Hematopoietic multipotent progenitor cell treated with erythropoietin and hydrocortisone succinate and interleukin-3 and kit ligand, for 15 days (in vitro differentiated cells): ENCODE results near the gene JAM2.
"Not testable (repeated sequence)": the region's sequence is repeated elsewhere in the genome, so short reads cannot be mapped to it uniquely, and the experiment has no call there.

Source experiments
- DNase-seq: peaks from one replicate; pipeline ENCODE4 v3.0.0-alpha.2; 2015; ENCODE audit warnings: low spot score

The JAM2 gene

DNA sequence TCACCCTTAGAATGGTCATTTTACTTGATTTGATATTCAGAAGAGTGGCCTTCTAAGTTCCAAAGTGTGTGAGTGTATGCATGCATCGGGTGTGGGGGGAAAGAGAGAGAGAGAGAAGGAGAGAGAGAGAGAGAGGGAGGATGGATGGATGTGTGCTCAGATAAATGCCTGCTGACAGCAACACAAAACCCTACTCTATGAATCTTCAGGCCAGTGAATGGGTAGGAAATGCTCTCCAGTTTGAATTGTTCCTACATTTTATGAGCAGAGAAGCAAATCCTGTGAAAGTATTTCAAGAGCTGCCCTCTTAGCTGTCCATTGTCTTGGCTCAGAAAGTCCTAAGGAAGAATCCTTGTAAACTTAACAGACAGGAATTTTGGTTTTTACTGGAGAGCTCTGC is 7.4 kb downstream of the JAM2 start:
- no peak for DNase-seq

DNA sequence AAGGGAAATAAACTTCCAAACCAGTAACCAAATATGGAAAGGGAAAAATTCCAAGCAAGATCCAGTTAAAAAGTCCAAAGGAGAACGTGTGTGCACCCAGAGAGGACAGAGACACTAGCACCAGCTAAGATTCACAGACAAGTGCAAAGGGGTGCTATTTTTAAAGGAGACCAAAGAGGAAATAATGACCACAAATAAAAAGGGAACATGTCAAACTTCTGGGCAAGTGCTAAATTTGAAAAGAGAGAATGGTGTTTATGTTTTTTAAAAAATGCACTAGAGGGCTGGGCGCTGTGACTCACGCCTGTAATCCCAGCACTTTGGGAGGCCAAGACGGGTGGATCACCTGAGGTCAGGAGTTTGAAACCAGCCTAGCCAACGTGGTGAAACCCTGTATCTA is 8.6 kb downstream of the JAM2 start:
- DNase-seq = no peak

DNA sequence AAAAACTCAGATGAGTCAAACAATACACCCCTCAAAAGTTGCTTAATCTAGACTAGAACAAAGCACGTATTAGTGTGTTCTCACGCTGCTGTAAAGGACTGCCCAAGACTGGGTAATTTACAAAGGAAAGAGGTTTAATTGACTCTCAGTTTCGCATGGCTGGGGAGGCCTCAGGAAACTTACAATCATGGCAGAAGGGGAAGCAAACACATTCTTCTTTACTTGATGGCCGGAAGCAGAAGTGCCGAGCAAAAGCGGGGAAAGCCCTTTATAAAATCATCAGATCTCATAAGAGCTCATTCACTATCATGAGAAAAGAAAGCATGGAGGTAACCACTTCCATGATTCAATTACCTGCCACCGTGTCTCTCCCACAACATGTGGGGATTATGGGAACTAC is 10.1 kb downstream of the JAM2 start:
- no peak for DNase-seq

DNA sequence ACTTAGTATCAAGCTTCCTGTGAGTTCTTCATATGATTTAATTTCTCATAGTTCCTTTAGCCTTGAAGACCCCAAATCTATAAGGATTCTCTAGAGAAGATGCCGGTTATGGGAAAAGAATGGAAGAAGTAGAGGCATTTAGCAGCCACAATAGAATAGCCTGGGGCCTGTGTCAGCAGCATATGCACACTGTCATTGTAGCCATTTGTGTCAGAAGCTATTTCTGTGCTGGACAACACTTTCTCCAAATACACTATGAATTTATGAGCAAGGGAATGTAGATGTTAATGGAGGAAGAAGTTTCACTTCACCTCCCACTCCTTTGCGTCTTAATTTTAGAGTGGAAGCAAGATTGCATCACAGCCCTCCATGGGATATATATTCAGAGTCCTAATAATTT is 17.4 kb downstream of the JAM2 start:
- DNase-seq = no peak

DNA sequence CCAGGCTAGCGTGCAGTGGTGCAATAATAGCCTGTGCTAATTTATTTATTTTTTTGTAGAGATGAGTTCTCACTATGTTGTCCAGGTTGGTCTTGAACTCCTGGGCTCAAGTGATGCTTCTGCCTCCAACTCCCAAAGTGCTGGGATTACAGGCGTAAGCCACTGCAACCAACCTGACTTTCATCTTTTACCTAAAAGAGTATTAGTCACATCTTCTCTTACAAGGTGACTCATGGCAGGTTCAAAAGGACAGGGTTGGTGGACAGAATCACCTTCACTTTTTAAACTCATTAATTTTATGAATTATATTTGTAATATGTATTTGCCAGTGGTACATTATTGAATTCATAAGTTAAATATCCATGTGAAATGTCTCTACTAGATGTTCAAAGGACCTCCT is 18.1 kb downstream of the JAM2 start:
- no peak for DNase-seq

DNA sequence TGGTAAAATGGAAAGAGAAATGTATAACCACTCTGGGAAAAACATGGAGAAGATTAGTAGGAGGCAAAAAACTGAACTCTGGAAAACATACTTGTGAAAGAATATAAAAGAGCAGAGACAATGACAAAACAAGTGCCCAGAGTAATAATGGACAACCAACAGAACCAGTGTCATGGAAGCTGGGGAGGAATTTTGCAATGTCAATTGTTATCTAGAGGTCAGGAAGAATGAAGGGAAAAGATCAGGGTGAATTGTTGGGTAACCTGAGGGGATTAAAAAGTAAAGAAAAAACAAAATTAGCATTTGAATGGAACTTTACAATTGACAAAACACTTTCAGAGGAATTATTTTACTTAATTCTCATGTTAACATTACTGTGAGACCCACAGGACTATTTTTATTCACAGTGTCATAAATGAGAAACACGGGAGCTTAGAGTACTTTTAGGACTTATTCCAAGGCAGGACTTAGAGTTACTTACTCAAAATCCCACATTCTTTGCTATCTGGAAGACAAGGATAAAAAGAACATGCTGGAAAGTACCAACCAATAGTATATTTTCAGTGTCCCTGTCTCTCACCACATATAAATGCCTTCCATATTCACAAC is 19.5 kb downstream of the JAM2 start:
- no peak for DNase-seq

DNA sequence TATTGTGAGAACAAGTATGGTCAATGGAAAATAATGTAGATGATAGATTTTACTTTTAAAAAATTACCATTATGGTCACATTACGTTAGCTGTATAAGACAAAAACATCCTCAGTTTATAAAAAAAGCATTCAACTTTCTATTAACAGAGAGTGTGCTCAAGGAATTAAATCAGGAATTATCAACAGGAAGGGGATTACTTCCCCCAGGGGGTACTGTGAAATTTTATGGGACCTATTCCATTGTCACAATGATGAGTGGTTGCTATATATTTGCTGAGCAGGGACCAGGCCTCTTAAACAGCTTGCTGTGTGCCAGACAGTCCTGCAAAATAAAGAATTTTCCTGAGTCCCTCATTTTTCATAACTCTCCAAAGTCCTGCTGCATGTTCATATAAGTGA is 21.2 kb downstream of the JAM2 start:
- no peak for DNase-seq

DNA sequence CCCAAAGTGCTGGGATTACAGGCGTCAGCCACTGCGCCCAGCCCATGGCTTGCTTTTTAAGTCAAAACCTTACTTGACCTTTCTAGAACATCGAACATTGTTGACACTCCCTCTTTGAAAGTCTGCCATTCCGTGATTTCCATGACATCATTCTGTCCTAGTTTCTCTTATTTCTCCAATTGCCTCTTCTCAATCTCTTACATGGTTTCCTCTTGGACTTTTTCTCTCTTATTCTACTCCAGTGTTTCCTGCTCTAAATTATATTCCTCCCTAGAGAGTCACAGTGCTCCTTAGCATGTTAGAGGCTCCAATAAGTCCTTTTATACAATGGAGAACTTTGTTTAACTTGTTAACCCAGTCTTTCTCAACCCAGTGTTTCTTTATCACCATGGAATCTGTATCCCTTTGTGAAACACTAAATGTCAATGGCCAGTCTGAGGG is 25.5 kb downstream of the JAM2 start:
- DNase-seq = no peak

DNA sequence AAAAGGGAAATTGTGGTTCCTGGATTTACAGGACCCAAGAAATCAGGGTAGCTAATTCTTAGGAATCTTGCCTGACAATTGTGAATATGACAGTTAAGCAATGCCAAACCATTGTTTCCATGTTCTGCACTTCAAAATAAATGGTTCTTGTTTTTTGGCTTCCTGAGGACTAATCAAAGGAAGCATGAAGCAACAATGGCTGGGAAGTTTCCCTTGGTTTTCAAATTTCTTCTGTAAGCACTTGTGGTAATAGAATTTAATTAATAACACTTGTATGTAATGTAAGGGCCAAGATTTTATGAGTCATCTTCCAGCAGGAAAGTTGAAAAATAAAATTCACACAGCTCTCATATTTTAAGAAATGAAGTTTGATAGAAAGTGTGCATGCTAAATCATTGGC is 31.7 kb downstream of the JAM2 start:
- no peak for DNase-seq

DNA sequence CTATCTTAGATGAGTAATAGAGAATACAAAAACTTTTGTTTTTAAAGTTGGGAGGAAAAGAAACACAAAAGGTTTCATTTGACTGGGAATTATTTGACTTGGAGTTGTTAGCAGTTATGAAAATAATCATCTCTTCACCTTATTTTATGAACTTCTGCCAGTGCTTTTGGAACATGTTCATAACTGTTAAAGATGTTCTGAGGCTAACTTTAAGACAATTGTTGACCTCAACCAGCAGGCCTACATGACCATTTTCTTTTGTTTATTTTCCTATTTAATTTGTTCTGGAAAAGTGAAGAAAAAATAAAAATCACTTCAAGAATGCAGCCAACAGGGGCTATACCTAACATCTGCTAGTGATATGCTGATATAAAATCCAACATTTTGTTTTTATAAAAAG is 37.4 kb downstream of the JAM2 start:
- DNase-seq = no peak

DNA sequence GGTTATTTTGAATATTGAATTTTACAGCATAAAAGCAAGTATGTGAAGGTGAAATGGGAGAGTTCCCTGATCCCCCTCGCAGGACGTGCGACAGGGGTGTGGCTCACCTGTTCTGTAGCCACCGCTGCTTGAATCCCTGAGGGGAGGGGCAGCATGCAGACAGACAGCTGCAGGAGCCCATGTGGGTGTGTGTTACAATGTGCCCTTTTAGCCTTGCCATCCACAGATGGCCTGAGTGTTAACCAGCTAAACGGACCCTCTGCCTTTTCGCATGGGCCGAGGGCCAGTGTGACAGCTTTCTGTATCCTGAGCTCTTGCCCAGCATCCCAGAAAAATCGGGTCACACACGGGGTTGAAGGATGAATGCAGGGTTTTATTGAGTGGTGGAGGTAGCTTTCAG is 43.3 kb downstream of the JAM2 start:
- no peak for DNase-seq

DNA sequence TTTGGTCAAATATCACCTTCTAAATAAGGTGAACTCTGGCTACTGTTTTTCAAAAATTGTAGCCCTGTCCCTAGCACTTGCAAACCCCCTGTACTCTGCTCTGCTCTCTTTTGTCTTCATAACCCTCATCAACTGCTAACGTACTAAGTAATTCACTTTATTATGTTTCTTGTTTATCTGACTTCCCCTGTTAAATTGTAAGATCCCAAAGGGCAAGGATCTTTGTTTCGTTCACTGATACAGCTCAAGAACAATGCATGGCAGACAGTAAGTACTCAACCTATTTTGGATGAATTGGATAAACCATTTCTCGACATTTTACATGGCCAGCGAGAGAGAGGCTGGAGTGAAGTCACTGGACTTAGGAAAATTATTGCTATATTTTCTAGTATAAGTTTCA is 48.7 kb downstream of the JAM2 start:
- no peak for DNase-seq

DNA sequence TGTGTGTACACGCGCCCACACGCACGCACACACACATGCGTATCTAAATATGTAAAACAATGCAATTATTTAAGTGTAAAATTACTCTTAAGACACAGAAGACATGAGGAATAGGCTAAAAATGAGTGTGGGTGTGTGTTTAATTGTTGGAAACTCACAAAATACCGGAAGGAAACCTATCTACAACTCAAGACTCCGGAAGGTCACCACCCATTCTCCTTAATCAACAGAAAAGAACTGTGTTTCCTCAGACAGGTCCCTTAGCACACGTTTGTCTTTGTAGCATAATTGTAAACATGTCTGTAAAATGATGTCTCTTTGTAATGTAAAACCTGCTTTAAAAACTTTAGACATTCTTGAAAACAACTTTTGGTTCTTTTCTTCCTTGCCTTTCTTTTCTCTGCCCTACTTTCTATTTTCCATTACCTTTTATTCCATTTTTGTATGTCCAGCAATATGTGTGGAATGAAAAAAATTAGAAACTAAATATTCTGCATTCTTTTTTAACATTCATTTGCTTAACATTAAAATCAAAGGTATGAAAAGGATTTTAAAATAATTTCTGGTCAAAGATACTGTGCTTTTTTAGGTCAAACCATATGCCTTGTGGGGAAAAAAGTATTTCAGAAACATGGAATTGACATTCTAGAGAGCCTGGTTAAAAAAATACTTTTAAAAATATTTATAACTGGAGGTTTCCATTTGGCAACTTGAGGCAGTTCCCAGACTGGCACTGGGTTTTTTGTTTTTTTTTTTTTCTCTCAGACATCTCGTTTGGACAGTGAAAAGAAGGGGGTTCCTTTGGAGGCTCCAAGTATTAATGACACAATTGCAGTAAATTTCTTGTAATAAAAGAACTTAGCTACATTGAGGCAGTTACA is 49.5 kb downstream of the JAM2 start:
- DNase-seq = no peak

DNA sequence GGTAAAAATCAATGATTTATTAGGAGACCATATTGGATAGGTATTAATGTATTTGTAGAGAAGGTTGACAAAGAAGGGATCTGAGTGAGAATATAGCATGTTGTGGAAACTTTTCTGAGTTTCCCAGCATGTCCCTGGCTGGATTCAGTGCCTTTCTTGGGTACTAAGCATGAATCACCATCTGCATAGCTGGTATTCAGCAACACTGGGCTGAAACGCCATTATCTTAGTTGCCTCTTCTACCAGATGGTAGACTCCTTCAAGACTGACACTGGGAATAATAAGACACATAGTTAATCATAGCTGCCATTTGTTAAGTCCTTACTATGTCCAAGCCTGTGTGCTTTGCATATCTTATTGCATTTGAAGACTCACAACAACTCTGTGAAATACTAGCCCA is 50.2 kb downstream of the JAM2 start:
- no peak for DNase-seq

DNA sequence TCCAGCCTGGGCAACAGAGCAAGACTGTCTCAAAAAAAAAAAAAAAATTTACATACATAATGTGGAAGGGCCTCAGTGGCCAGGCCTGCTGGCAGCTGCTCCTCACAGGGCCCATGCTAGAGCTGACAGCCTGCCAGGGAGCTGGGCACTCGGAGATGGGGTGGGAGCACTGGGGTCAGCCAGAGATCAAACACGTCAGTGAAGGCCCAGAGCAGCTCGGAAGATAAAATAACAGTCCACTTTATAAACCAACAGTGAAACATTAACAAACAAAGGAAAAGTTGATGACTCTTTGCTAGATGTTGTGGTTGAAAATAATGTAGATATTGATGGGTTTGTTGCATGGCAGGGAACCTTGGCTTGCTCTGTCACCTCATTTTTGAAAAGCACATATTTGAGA is 52.9 kb downstream of the JAM2 start:
- no peak for DNase-seq

DNA sequence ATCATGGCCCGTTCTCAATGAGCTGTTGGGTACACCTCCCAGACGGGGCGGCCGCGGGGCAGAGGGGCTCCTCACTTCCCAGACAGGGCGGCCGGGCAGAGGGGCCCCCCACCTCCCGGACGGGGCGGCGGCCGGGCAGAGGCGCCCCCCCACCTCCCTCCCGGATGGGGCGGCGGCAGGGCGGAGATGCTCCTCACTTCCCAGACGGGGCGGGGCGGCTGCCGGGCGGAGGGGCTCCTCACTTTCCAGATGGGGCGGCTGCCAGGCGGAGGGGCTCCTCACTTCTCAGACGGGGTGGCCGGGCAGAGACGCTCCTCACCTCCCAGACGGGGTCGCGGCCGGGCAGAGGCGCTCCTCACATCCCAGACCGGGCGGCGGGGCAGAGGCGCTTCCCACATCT is 56.4 kb downstream of the JAM2 start:
- DNase-seq = not testable (repeated sequence)

DNA sequence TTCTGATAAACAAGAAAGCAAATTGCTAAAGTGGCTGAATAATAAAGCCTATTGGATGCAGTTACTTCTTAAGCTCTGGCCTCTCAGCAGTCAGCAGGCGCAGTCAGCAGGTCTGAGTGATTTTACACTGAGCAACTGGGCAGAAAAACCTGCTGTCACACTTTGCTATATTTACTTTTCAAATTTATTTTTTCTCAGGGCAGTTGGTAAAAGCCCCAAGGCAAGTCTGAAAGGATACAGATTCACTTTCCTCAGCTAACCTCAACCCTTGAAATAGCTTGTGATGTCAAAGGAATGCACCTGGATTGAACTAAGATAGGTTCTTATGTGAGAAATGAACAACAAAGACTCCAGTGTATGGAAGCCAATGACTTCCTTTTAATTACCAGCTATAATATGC is 61.7 kb downstream of the JAM2 start:
- DNase-seq = no peak

DNA sequence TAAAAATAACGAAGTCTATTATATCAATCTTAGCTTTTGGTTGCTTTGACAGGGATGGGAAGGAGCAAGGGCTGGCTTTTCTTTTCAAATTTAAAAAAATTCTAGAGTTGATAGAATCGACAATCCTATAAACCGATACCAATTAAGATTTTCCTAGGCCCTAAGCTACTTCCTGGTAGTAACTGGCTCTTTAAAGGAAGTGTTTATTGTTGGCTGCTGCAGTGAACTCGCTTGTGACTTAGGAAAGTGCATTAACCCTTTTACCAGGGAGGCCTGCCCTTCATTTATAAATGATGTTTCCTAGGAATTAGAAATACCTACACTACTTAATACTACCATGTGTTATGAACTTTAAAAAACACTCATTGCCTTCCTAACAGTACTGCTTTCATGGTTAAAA is 62.5 kb downstream of the JAM2 start:
- no peak for DNase-seq

DNA sequence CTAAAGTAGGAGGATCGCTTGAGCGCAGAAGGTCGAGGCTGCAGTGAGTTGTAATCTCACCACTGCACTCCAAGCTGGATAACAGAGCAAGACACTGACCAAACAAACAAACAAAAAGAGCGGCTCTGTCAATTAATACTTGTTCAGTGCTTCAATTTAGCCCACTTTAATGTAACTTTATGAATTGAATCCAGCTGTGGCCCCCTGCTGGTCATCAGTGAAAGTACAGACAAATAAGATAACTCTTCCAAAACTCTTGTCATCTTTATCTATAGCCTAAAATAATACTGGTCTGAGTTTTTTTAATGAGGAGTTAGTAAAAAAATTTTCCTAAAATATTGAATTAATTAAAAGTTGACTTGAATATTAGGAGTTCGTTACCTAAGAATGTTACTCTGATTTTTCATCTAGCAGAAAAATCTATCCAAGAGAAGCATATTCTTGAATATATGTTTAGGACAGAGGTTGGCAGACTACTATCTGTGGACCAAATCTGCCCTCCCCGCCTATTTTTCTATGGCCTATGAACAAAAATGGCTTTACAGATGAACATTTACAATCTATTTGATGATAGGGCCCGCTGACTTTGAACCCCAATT is 69.5 kb downstream of the JAM2 start:
- DNase-seq = peak; percentile 59

DNA sequence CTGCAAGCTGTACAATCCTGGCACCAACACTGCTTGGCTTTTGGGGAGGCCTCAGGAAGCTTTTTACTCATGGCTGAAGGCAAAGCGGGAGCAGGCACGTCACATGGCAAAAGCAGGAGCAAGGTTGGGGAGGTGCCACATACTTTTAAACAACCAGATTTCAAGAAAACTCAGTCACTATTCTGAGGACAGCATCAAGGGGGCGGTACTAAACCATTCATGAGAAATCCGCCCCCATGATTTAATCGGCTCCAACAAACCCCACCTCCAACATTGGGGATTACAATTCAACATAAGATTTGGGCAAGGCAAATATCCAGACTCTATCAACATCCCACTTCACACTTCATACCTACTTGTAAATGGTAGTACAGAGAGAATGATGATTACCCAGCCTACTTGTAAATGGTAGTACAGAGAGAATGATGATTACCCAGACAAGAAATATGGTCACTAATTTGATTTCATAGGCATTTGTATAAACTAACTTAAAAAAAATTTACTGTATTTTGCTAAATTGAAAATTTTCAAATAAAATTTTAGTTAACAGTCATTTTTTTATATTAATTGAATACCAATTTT is 70.7 kb downstream of the JAM2 start:
- no peak for DNase-seq

DNA sequence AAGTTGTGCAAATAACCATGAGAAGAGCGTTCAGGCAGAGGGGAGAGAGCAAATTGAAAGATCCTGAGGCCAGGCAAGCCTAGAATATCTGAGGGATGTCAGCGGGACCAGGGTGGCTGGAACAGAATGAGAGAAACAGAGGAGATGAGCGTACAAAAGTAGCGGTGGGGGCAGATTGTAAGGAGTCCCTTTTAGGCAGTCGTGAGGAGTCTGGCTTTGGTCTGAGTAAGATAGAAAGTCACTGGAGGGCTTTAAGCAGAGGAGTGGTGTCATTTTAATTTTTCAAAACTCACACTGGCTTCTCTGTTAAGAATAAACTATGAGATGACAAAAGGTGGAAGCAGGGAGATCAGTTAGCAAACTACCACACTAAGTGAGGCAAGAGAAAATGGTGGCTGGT is 71.5 kb downstream of the JAM2 start:
- DNase-seq = no peak

DNA sequence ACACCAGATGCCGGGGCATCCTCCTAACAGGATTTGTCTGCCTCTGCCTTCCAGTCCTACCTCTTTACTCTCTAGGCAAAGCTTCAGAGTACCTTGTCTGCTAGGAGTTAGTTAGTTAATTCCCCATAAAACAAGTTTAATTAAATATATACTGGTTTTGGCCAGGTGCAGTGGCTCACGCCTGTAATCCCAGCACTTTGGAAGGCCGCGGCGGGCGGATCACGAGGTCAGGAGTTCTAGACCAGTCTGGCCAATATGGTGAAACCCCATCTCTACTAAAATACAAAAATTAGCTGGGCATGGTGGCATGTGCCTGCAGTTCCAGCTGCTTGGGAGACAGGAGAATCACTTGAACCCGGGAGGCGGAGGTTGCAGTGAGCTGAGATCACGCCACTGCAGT is 75.0 kb downstream of the JAM2 start:
- not testable (repeated sequence) for DNase-seq

DNA sequence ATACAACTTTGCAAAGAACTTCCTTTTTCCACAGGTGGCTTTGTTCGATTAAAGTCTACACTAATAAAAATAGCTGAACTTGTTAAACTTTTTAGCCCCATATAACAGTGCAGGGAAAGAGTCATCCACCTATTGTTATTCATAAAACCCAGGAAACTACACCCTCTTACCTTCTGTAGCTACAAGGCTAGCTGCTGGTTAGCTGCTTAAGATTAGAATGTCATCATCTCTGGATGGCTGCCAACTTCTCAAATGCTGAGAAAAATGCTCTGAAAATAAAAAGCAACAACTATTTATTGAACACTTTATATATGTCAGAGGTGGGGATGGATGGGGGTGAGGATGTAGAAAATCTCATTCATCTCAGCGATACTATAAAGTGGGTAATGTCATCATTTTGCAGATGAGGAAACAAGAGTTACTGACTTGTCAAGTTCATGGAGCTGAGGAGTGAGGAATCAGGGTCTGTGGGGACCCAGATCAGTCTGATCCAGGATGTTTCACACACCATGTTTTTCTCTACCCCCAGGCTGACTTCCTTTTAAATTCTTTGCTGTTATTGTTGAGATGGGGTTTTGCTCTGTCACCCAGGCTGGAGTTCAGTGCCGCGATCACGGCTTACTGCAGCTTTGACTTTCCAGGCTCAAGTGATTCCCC is 78.6 kb downstream of the JAM2 start:
- DNase-seq = peak; percentile 64
